ENCODE results near the gene PSEN1.

PSEN1 gene

DNA sequence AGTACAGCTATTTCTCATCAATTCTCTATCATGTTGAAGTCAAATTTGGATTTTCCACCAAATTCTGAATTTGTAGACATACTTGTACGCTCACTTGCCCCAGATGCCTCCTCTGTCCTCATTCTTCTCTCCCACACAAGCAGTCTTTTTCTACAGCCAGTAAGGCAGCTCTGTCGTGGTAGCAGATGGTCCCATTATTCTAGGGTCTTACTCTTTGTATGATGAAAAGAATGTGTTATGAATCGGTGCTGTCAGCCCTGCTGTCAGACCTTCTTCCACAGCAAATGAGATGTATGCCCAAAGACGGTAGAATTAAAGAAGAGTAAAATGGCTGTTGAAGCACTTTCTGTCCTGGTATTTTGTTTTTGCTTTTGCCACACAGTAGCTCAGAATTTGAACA lies 83.8 kb downstream of the PSEN1 start:
- DNase-seq (ENCODE audit: low read depth) = no peak

DNA sequence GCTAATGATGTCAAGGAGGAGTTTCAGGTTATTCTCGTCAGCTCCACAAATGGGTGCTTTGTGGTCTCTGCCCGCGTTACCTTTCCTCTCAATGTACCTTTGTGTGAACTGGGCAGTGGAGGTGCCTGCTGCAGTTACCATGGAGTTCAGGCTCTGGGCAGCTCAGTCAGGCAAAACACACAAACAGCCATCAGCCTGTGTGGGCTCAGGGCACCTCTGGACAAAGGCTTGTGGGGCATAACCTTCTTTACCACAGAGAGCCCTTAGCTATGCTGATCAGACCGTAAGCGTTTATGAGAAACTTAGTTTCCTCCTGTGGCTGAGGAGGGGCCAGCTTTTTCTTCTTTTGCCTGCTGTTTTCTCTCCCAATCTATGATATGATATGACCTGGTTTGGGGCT lies 84.3 kb downstream of the PSEN1 start:
- no peak for DNase-seq (ENCODE audit: low read depth)

- peak; percentile 17 for DNase-seq (ENCODE audit: low read depth)
These were observed 85.6 kb downstream of the PSEN1 start for GRCh38 chr14:73221945-73222344.

GRCh38 chr14:73223049-73223448 lies 86.7 kb downstream of the PSEN1 start:
- DNase-seq (ENCODE audit: low read depth) = no peak

- DNase-seq (ENCODE audit: low read depth) = no peak
These were observed 89.2 kb downstream of the PSEN1 start for GRCh38 chr14:73225496-73225895.

DNA sequence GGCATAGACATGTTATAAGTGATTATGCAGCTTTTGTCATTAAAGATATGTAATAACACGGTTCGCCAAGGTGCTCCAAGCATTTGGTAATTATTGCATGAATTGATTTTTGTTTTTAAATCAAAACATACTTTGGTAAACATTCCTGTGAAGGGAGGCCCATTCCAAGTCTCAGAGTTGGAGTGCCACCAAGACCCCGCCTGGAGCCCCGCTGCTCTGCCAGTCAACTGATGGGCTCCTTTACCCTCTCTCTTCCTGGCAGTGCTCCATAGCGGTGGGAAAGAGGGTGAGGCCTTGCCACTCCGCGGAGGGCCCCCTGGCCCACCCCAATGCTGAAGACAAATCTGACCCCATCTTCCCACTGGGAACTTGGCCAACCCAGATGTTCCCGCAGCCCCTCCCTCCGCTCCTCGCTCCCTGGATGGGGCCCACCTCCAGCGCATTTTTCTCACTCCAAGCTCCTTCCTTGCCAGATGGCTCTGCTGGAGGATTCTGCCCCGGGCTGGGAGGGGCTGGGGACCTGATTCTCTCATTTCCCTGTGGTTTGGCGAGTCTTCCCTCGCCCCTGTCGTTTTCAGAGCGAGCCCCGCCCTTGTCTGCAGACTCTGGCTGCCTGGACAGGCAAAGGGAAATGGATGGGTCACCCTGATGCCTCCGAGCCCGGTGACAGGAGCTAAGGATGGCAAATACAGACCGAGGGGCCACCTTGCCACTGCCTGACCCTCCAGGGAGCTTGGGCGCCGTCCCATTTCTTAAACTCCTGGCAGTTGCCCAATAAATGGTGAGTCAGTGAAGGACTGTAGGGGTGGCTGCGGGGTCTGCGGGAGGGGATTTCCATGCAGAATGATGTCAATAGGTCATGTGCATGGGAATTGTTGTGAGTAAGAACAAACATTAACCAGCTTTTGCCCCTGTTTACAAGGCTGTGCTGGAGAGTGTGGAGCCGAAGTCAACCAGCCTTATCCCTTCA lies 91.8 kb downstream of the PSEN1 start:
- DNase-seq (ENCODE audit: low read depth) = peak; percentile 72

- DNase-seq (ENCODE audit: low read depth) = no peak
These were observed 93.7 kb downstream of the PSEN1 start for GRCh38 chr14:73230051-73230450.

DNA sequence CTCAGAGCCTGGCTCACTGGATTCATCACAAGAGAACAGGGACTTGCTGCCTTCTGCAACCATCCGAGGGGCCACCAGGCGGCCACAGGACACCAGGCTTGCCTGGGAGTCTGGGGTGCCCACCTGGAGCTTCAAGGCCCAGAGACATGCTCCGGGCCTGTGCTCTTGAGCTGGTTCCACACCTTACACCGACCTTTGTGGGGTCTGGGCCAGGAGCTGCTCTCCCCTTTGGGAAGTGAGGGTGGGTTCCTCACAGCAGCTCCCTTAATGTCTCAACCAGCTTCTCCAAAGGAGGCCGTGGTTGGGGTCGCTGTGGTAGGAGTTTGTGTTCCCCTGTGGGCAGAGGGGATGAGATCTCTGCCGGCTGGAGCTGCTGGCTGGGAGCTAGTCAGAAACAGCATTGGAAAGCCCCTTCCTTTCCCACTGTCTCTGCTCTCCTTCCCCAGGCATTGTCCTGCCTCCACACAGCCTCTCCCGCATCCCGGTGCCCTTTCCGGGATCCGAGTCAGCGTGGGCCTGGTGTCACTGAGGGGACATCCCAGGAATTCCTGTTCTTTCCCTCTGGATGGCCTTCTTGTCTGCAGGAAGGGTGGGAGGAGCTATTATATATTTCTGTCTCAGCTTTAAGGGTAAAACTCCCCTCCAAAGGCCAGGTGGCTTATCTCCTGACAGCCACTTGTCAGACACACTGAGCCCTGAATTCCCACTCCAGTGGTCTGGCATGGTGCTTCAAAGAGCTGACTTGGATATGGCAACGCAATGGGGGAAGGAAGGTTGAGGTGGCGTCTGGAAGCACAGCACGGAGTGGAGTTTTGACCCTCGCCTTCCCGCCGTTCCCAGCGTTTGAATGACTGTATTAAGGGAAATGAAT lies 95.9 kb downstream of the PSEN1 start:
- DNase-seq (ENCODE audit: low read depth) = no peak

- no peak for DNase-seq (ENCODE audit: low read depth)
These were observed 96.7 kb downstream of the PSEN1 start for GRCh38 chr14:73232984-73233383.

- DNase-seq (ENCODE audit: low read depth) = no peak
These were observed 97.3 kb downstream of the PSEN1 start for GRCh38 chr14:73233564-73233963.

DNA sequence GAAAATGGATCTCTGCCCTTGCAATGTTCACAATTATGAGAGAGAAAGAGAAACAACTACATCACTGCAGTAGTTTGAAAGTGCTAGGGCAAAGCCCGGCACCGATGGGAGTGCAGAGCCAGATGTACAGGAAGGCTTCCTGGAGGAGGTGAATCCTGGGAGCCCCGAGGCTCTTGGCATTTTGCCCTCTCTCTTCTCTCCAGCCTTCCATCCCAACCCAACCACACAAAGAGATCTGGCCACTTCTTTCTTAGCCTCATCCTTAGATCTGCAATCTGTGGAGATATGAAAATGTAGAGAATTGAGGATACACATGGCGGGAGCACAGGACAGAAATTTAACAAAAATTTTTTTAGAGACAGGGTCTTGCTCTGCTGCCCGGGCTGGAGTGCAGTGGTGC lies 97.7 kb downstream of the PSEN1 start:
- no peak for DNase-seq (ENCODE audit: low read depth)

- no peak for DNase-seq (ENCODE audit: low read depth)
These were observed 98.5 kb downstream of the PSEN1 start for GRCh38 chr14:73234586-73235394.

DNA sequence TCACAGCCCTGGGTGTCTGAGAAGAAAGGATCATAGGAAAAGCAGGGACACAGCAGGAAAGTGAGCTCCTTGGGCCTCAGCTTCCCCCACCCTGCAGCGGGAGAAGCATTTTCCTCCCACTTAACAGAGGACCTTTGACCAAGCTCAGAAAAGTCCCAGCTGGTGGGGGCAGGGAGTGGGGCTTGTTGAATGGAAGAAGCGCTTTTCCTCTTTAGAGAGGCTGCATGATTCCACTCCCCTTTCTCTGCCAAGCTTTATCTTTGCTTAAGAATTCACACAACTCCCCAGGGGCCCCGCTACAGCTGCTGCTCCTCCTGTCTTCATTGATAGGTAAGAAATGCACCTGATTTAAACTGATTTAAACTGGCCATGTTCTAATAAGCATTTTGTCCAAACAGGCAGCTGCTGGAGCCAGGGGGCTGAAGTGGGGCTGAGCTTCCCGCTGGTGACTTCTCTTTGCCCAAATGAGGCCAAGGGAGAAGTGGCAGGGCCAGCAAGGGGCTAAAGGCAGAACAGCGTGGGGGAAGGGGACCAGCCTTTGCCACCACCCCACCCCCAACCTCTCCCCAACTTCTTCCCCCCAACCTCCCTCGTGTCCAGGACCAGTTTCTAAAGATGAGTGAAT lies 99.3 kb downstream of the PSEN1 start:
- DNase-seq (ENCODE audit: low read depth) = no peak

DNA sequence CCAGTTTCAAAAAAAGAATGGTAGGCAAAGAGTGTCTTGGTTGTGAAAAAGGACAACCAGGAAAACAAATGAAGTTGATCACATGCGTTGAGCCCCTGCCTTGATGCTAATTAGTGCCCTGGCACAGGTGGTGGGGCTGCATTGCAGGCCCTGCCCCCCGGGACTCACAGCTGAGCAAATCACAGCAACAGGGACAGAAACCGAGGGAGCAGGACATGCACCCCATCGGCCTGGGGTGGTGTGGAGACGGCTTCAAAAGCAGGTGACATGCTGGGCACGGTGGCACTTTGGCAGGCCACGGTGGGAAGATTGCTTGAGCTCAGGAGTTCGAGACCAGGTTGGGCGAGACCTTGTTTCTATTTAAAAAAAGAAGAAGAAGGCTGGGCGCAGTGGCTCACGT lies 99.8 kb downstream of the PSEN1 start:
- DNase-seq (ENCODE audit: low read depth) = no peak

- DNase-seq (ENCODE audit: low read depth) = no peak
These were observed 100.5 kb downstream of the PSEN1 start for GRCh38 chr14:73236752-73237218.

GRCh38 chr14:73237219-73237785 lies 101.0 kb downstream of the PSEN1 start, which contains the start of gene PAPLN:
Gene PAPLN, plus strand, starts transcription at chr14:73237506. Its CDS starts 2,273 bp downstream, at chr14:73239779.
- no peak for DNase-seq (ENCODE audit: low read depth)

DNA sequence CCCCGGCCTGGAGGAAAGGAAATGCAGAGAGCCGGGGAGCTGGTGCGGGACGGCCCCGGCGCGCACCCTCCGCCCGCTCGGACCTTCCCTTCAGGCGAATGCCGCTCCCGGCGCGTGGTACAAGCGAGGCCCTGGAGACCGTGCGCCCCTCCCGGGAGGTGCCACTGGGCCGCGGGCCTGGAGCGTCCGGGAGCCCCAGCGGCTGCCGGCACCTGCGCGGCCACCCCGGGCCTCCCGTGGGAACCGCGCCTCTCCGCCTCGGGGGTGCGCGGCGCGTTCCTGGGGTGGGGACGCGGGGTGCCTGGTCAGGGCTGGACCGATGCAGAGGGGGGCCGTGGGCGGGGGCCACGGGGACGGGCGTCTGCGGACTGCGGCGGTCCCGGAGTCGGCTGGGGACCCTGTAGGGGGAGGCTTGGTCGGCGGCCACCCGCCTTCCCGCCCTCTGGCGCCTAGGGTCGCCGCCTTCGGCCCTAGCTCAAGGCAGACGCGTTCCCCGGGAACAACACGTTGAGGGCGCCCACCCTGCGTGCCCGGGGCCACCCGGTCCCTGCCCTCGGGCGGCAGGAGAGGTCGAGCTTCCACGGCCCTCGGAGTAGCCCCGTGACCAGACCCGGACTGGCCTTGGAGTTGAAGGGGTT lies 101.6 kb downstream of the PSEN1 start:
- DNase-seq (ENCODE audit: low read depth) = no peak

DNA sequence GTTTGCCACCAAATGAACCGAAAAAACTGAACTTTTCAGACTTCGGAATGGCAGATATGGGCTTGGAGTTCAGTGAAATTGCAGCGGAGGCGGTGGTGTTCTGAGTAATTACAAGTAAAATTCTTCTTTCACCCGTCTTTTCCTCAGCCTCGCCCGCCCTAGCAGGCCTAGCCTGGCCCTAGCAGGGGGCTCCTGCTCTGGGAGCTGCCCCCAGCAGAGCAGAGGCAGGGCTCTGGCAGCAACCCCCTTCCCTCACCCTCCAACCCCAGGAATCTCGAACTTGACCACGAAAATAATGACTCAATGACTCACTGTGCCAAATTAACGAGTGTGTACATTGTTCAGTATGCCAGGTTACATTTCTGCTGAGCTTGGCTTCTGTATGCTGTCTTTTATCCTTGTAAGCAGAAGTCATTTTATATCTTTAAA lies 102.1 kb downstream of the PSEN1 start:
- peak; percentile 31 for DNase-seq (ENCODE audit: low read depth)

- no peak for DNase-seq (ENCODE audit: low read depth)
These were observed 102.6 kb downstream of the PSEN1 start for GRCh38 chr14:73238941-73239340.

Data from non-pigmented ciliary epithelial cell (primary cell).